SKM-1 (cell line): ENCODE measurements around the gene SLC12A3.

Experiments used
- DNase-seq: peaks from one replicate; lab custom pipeline; 2025; ENCODE audit not compliant: unreplicated experiment; lab: John Stamatoyannopoulos, UW

SLC12A3 gene

DNA sequence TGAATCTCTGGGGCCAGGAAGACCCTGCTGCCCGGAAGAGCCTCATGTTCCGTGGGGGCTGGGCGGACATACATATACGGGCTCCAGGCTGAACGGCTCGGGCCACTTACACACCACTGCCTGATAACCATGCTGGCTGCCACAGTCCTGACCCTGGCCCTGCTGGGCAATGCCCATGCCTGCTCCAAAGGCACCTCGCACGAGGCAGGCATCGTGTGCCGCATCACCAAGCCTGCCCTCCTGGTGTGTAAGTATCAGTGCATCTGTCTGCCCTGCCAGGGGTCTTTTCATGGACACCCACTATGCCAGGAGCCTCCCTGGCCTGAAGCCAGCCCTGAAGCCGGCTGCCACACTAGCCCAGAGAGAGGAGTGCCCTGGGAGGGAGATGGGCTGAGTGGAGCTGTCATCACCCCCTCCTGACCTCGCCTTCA lies 96.9 kb downstream of the SLC12A3 start, which contains the start of gene CETP:
TSS of gene CETP (plus strand) at position 100 of the 431 bp plus-strand sequence. CDS start at position 130, 30 bp downstream.
- no peak for DNase-seq

DNA sequence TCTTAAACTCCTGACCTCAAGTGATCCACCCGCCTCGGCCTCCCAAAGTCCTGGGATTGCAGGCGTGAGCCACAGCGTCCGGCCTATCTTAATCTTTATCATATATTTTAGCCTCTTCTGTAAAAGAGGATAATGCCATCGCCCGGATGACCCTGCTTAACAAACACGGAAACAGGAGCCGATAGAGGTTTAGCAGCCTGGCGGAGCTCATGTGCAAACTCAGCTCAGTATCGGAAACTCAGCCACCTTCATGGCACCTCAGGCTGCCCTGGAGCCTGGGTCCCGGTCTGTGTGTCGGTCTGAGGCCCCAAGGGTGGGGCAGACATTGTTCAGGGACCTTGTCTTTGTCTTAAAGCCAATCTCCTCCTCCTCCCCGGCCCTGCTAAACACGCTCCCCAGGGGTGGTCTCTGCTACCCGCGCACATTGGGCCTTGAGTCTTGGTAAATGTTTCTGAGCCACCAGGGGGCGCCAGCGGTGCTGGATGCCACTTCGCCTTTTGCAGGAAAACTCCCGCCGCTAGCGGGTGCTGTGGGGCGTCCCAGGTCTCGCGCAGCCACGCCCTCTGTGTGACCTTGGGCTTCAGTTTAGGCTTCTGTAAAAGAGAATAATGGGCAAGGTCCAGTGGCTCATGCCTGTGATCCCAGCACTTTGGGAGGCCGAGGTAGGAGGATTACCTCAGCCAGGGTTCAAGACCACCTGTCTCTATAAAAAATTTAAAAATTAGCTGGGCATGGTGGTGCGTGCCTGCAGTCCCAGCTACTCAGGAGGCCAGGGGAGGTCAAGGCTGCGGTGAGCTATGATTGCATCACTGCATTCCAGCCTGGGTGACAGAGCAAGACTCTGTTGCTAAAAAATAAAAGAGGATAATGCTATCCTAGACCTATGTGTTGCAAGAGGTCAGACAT lies 99.5 kb downstream of the SLC12A3 start:
- DNase-seq = peak; percentile 65
